ENCODE measurements around the gene CTSD. TPM values are rescaled to one million over a fixed set of nuclear protein-coding genes. Genes with fewer than 3 reads are reported as not detected.

Gene CTSD
- total RNA-seq, 1 donor = 221 TPM

DNA sequence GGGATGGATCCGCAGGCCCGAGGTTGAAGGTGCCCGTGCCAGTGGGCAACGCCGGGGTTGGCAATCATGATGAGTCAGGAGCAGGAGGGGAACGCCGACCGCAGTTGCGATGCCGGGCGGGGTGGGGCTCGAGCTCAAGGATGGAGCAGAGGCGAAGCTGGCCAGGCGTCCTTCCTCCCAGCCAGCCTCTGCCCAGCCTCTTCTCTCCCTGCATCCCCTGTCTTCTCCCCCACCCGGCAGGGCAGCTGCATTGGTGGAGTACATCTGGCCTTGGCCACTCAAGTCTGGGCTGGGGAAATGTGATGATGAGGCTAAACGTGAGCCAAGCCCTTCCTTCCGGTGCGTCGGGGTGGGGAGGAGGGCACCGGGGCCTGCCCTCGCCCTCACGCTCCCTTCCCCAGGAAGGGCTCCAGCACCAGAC, 17.2 kb downstream of the CTSD start:
- TF ChIP-seq, protein P1, sequence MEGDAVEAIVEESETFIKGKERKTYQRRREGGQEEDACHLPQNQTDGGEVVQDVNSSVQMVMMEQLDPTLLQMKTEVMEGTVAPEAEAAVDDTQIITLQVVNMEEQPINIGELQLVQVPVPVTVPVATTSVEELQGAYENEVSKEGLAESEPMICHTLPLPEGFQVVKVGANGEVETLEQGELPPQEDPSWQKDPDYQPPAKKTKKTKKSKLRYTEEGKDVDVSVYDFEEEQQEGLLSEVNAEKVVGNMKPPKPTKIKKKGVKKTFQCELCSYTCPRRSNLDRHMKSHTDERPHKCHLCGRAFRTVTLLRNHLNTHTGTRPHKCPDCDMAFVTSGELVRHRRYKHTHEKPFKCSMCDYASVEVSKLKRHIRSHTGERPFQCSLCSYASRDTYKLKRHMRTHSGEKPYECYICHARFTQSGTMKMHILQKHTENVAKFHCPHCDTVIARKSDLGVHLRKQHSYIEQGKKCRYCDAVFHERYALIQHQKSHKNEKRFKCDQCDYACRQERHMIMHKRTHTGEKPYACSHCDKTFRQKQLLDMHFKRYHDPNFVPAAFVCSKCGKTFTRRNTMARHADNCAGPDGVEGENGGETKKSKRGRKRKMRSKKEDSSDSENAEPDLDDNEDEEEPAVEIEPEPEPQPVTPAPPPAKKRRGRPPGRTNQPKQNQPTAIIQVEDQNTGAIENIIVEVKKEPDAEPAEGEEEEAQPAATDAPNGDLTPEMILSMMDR (IDR thresholded peaks at IDR 0.05; ENCODE audit: insufficient read depth, low read length) = no peak
- H3K4me3 ChIP-seq (ENCODE audit: low read depth, low read length) = no peak overlapping the region
- DNase-seq (ENCODE audit: low read depth) = no peak

DNA sequence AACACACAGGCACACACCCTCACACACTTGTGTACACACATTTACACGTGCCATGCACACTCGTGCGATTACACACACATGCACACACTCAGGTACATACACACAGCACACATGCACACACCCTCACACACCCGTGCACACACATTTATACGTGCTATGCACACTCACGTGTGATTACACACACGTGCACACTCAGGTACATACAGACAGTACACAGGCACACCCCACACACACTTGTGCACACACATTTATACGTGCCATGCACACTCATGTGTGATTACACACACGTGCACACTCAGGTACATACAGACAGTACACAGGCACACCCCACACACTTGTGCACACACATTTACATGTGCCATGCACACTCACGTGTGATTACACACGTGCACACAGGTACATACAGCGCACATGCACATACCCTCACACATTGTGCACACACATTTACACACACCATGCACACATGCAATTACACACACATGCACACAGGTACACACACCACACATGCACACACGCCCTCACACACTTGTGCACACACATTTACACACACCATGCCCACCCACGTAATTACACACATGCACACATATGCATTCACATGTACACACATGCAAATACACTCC, 17.9 kb downstream of the CTSD start:
- H3K4me3 ChIP-seq (ENCODE audit: low read depth, low read length) = no peak overlapping the region
- TF ChIP-seq, protein P1 (IDR thresholded peaks at IDR 0.05; ENCODE audit: insufficient read depth, low read length) = no peak
- DNase-seq (ENCODE audit: low read depth) = no peak

DNA sequence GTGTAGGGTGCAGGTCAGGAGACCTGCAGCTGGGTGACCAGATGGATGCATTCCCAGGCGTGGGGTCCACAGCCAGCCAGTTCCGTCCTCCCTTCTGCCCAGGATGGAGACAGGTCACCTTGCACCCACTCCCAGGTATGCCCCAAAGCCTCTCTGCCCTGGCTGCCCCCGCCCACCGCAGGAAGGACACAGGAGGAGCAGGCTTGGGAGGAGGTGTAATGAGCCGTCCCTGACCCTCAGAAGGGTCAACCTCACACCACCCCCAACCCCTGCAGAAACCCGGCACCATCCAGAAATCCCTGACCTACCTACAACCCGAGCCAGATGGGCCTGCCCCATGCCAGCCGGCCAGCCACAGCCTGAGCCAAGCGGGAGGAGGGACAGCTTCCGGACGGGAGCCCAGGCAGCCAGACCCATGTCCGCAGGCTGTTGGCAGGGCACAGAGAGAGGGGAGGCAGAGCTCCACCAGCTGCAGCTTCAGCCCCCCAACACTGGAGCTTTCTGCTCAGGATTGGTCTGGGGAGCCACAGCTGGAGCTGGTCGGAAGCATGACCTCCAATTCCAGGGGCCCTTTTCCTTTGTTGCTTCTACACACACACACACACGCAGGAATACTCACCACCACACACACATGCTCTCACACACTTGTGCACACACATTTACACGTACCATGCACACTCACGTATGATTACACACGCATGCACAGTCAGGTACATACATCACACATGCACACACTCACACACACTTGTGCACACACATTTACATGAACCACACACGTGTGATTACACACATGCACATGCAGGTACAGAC, 18.6 kb downstream of the CTSD start:
- no peak for DNase-seq (ENCODE audit: low read depth)
- TF ChIP-seq, protein P1 (IDR thresholded peaks at IDR 0.05; ENCODE audit: insufficient read depth, low read length) = no peak
- H3K4me3 ChIP-seq (ENCODE audit: low read depth, low read length) = no peak overlapping the region

DNA sequence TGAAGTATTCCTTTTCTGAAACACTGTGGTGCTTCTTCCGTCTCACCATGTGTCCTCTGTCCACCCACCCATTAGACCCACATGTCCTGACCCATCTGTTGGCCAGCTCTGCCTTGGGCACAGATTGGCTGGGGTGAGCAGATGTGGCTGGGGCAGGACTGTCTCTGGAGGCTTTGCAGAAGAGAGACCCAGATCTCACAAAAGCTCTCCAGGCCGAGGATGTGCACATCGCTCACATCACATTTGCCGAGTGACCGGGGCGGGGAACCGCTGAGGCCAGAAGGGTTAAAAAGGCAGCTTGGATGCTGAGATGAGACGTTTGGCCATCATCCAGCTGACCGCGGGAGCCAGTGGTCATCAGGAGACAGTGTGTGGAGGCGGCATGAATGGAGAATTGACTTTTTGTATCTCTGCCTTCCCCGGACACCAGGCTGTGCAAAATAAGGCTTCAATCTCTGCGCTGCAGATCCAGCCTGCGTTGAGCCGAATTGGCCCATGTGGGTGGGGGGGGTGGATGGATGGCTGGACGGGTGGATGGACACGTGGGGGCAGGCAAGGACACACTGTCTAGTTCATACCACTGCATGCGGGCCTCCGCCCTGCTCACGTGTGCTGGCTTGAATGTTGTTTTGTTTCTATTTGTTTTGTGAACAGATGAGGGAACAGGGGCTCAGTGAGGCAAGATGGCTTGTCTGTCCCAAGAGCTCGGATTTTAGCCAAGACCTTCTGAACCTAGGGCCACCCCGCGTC, 19.4 kb downstream of the CTSD start:
- no peak for DNase-seq (ENCODE audit: low read depth)
- no peak overlapping the region for H3K4me3 ChIP-seq (ENCODE audit: low read depth, low read length)
- TF ChIP-seq, protein P1 (IDR thresholded peaks at IDR 0.05; ENCODE audit: insufficient read depth, low read length) = no peak

DNA sequence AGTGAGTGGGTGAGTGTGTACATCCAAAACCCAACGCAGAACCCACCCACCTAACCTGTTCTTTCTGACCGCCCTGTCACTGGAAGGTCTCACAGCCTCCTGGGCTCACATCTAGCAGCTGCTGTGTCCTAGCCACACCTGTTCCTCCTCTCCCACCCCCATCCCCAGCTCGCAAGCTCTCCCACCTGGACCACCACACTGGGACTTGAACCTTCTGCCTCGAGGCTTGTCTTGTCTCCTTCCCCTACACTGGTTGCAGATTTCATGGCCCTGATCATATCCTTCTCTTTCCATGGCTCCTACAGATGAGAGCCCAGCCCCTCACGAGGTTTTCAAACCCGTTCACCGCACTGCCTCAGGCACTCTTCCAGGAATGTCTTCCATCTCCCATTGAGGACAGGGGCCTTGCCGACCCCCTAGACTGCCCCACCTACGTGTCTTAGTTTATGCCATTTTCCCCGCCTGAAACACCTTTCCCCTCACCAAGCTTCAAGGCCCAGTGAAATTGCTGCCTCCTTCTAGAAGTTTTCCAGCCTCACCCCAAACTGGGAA, 20.1 kb downstream of the CTSD start:
- DNase-seq (ENCODE audit: low read depth) = no peak
- no peak overlapping the region for H3K4me3 ChIP-seq (ENCODE audit: low read depth, low read length)
- TF ChIP-seq, protein P1 (IDR thresholded peaks at IDR 0.05; ENCODE audit: insufficient read depth, low read length) = no peak

DNA sequence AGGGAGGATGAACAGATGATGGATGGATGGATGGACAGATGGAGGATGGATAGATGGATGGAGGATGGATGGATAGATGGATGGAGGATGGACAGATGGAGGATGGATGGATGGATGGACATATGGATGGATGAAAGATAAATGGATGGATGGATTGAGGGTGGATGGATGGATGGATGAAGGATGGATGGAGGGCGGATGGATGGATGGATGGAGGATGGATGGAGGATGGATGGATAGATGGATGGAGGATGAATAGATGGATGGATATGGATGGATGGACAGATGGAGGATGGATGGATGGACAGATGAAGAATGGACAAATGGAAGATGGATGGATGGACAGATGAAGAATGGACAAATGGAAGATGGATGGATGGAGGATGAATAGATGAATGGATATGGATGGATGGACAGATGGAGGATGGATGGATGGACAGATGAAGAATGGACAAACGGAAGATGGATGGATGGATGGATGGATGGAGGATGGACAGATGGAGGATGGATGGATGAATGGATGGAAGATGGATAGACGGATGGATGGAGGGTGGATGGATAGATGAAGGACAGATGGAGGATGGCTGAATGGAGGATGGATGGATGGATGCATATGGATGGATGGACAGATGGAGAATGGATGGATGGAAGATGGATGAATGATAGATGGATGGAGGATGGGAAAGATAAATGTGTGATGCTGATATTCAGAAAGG, 20.7 kb downstream of the CTSD start:
- H3K4me3 ChIP-seq (ENCODE audit: low read depth, low read length) = no peak overlapping the region
- TF ChIP-seq, protein P1 (IDR thresholded peaks at IDR 0.05; ENCODE audit: insufficient read depth, low read length) = no peak
- no peak for DNase-seq (ENCODE audit: low read depth)
